GM23338 (cell line): ENCODE measurements around the gene NTM. TPM values are rescaled to one million over a fixed set of nuclear protein-coding genes. Genes with fewer than 3 reads are reported as not detected.

Experiments used
- ATAC-seq: fragments of 200-7000 bp; cut with Tn5 transposase; 3 replicates; pipeline ENCODE4 v1.9.1; 2020
- DNase-seq: peaks from one replicate; pipeline ENCODE4 v3.0.0-alpha.2; 2015; ENCODE audit warnings: low spot score
- H2AFZ ChIP-seq: fragments of 200-600 bp; sonication (generic); 2 replicates; pipeline ENCODE4 v1.8.0; 2016; ENCODE audit warnings: antibody characterized with exemption, mild to moderate bottlenecking, moderate library complexity
- H3F3A ChIP-seq: fragments of 200-600 bp; sonication (generic); replicated peaks from 2 replicates; pipeline ENCODE4 v1.8.0; 2017; ENCODE audit warnings: antibody characterized with exemption, mixed run types, low read depth
- H3K27ac ChIP-seq: fragments of 200-600 bp; sonication (generic); 2 replicates; pipeline ENCODE4 v1.6.1; 2016; ENCODE audit warnings: low read depth
- H3K27me3 ChIP-seq: fragments of 200-600 bp; sonication (generic); 2 replicates; pipeline ENCODE4 v1.8.0; 2016; ENCODE audit warnings: mild to moderate bottlenecking, mixed run types, moderate library complexity; ENCODE audit not compliant: insufficient read depth
- H3K36me3 ChIP-seq: fragments of 200-600 bp; sonication (generic); 2 replicates; pipeline ENCODE4 v1.8.0; 2016; ENCODE audit warnings: mild to moderate bottlenecking; ENCODE audit not compliant: insufficient read depth
- H3K4me1 ChIP-seq: fragments of 200-600 bp; sonication (generic); 2 replicates; pipeline ENCODE4 v1.8.0; 2016; ENCODE audit warnings: mild to moderate bottlenecking, moderate library complexity; ENCODE audit not compliant: insufficient read depth
- H3K4me2 ChIP-seq: fragments of 200-600 bp; sonication (generic); 2 replicates; pipeline ENCODE4 v1.7.1; 2017; ENCODE audit warnings: mixed run types
- H3K4me3 ChIP-seq: fragments of 200-600 bp; sonication (generic); 2 replicates; pipeline ENCODE4 v1.6.1; 2016; ENCODE audit warnings: mixed run types
- H3K79me2 ChIP-seq: fragments of 200-600 bp; sonication (generic); replicated peaks from 2 replicates; pipeline ENCODE4 v1.8.0; 2017; ENCODE audit warnings: mild to moderate bottlenecking; ENCODE audit not compliant: insufficient read depth
- H3K9me2 ChIP-seq: fragments of 200-600 bp; sonication (generic); 2 replicates; pipeline ENCODE4 v1.8.0; 2017; ENCODE audit not compliant: insufficient read depth
- H4K20me1 ChIP-seq: fragments of 200-600 bp; sonication (generic); replicated peaks from 2 replicates; pipeline ENCODE4 v1.8.0; 2017; ENCODE audit warnings: mild to moderate bottlenecking; ENCODE audit not compliant: insufficient read depth
- H3K27ac Mint-ChIP-seq: 2 replicates; pipeline ENCODE4 v1.8.0; 2020; ENCODE audit warnings: inconsistent platforms, mild to moderate bottlenecking, moderate library complexity, mixed read lengths
- H3K27me3 Mint-ChIP-seq: 3 replicates; pipeline ENCODE4 v1.8.0; 2022; ENCODE audit warnings: low read depth, mild to moderate bottlenecking, moderate library complexity, mixed read lengths, inconsistent platforms; ENCODE audit not compliant: insufficient read depth, poor library complexity
- H3K36me3 Mint-ChIP-seq: 3 replicates; pipeline ENCODE4 v1.8.0; 2021; ENCODE audit warnings: low read depth, mild to moderate bottlenecking, inconsistent platforms, moderate library complexity, mixed read lengths
- H3K4me1 Mint-ChIP-seq: 3 replicates; pipeline ENCODE4 v1.8.0; 2020; ENCODE audit warnings: mild to moderate bottlenecking, inconsistent platforms, mixed read lengths
- H3K4me3 Mint-ChIP-seq: 3 replicates; pipeline ENCODE4 v1.8.0; 2021; ENCODE audit warnings: moderate library complexity, mild to moderate bottlenecking, inconsistent platforms, mixed read lengths
- H3K9me3 Mint-ChIP-seq: 3 replicates; pipeline ENCODE4 v1.8.0; 2020; ENCODE audit warnings: moderate library complexity, mild to moderate bottlenecking, inconsistent platforms, mixed read lengths
- CREB1 ChIP-seq: fragments of 250-450 bp; sonication (Bioruptor Pico); IDR thresholded peaks from 2 replicates; pipeline ENCODE4 v1.5.0; 2020; ENCODE audit warnings: low read depth, mild to moderate bottlenecking, moderate library complexity
- ETS1 ChIP-seq: IDR thresholded peaks from 2 replicates; pipeline ENCODE4 v1.6.1; 2016; ENCODE audit warnings: antibody characterized with exemption
- EZH2 ChIP-seq: fragments of 200-600 bp; sonication (generic); IDR thresholded peaks from one replicate; pipeline ENCODE4 v1.8.0; 2017; ENCODE audit warnings: antibody characterized with exemption, mild to moderate bottlenecking, low read depth; ENCODE audit not compliant: unreplicated experiment
- EZH2phosphoT487 ChIP-seq: fragments of 200-600 bp; sonication (generic); IDR thresholded peaks from one replicate; pipeline ENCODE4 v1.8.1; 2018; ENCODE audit warnings: antibody characterized with exemption; ENCODE audit not compliant: unreplicated experiment
- JUNB ChIP-seq: IDR thresholded peaks from one replicate; pipeline ENCODE4 v1.6.1; 2016; ENCODE audit warnings: antibody characterized with exemption; ENCODE audit not compliant: unreplicated experiment
- NANOG ChIP-seq: IDR thresholded peaks from 2 replicates; pipeline ENCODE4 v1.6.1; 2016; ENCODE audit warnings: antibody characterized with exemption, borderline replicate concordance
- POLR2AphosphoS5 ChIP-seq: IDR thresholded peaks from 2 replicates; pipeline ENCODE4 v1.6.1; 2016; ENCODE audit warnings: antibody characterized with exemption, low read depth
- REST ChIP-seq: IDR thresholded peaks from one replicate; pipeline ENCODE4 v1.6.1; 2018; ENCODE audit warnings: antibody characterized with exemption; ENCODE audit not compliant: unreplicated experiment
- ZNF114 ChIP-seq: fragments of 250-450 bp; sonication (Bioruptor Pico); IDR thresholded peaks from 2 replicates; pipeline ENCODE4 v1.5.0; 2020; ENCODE audit warnings: mild to moderate bottlenecking, moderate library complexity
- ZNF331 ChIP-seq: fragments of 250-450 bp; sonication (Bioruptor Pico); IDR thresholded peaks from 2 replicates; pipeline ENCODE4 v1.5.0; 2020; ENCODE audit warnings: low read depth, mild to moderate bottlenecking, moderate library complexity
- polyA plus RNA-seq: library from polyadenylated mRNA; unstranded; fragments of >200 nt; fragmentation: Nextera tagmentation; extraction: Ambion mirVana; gene quantifications from 2 replicates; pipeline ENCODE4 v1.2.1, GENCODE V29; 2016
- total RNA-seq: library from RNA; depleted of rRNA; stranded (reverse); fragments of >200 nt; shearing (Covaris generic); gene quantifications from 2 replicates; pipeline ENCODE4 v1.2.3, GENCODE V29; 2014
- TF ChIP-seq, protein P1 (sequence below), 2 experiments: fragments of 200-600 bp in 1 of 2; sonication (generic) in 1 of 2; conservative IDR thresholded peaks; 2 replicates each; pipeline versions ENCODE4 v1.5.1 to v1.6.1; 2016 to 2017; ENCODE audit warnings: antibody characterized with exemption in 2 of 2, low read depth in 2 of 2, mild to moderate bottlenecking in 2 of 2, moderate library complexity in 1 of 2

NTM gene
- total and polyA plus RNA-seq, 2 experiments from 2014 or later: 10.6 to 14.6 TPM

DNA sequence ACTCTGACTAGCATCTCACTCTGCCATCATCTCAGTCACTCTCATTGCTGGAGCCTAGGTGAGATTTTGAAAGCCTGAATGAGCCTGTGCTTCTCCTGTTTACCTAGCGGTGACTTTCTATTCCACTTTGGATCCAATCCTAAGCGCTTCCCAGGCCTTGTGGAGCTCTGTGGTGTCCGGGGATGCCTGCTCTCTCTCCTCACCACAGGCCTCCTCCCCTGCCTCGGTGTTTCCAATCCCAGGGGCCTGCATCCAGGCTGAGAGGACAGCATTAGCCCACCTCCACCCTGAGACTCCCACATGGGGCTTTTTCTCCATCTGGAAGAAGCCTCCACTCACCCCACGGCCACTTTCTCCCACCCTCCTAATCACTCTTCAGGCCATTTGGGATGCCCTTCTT lies 380.3 kb downstream of the NTM start (continued):
- TF ChIP-seq REST (no peak), ETS1 (no peak), ZNF114 (no peak), NANOG (no peak), CREB1 (no peak), POLR2AphosphoS5 (no peak), EZH2phosphoT487 (no peak), ZNF331 (no peak), EZH2 (no peak), JUNB (no peak)
- TF ChIP-seq, protein P1, sequence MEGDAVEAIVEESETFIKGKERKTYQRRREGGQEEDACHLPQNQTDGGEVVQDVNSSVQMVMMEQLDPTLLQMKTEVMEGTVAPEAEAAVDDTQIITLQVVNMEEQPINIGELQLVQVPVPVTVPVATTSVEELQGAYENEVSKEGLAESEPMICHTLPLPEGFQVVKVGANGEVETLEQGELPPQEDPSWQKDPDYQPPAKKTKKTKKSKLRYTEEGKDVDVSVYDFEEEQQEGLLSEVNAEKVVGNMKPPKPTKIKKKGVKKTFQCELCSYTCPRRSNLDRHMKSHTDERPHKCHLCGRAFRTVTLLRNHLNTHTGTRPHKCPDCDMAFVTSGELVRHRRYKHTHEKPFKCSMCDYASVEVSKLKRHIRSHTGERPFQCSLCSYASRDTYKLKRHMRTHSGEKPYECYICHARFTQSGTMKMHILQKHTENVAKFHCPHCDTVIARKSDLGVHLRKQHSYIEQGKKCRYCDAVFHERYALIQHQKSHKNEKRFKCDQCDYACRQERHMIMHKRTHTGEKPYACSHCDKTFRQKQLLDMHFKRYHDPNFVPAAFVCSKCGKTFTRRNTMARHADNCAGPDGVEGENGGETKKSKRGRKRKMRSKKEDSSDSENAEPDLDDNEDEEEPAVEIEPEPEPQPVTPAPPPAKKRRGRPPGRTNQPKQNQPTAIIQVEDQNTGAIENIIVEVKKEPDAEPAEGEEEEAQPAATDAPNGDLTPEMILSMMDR (conservative IDR thresholded peaks at IDR 0.05; ENCODE audit: low read depth in 2 of 2): no peak

DNA sequence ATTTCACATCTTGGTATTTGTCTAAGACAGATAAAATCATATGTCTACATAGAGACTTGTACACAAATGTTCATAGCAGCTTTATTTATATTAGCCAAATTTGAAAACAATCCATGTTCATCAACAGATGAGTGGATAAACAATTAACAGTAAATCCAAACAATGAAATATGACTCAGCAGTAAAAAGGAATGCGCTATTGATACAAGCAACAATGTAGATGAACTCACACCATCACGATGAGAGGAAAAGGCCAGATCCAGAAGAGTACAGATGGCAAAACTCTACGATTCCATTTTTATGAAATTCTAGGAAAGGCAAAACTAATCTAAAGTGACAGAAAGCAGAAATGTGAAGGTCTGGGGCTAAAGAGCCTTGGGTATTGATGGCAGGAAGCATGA lies 384.3 kb downstream of the NTM start:
- Mint-ChIP-seq H3K27me3 (peaks cover 3% of the 10 kb centered on the region), H3K27ac (no peak overlapping the region), H3K4me1 (no peaks in the 10 kb centered on the region), H3K4me3 (no peak overlapping the region), H3K36me3 (no peaks in the 10 kb centered on the region), H3K9me3 (peaks cover 7% of the 10 kb centered on the region; the same call in 2 of the 3 replicates)
- H3K4me3 ChIP-seq: no peak overlapping the region
- H3K9me2 ChIP-seq: no peaks in the 10 kb centered on the region
- no peaks in the 10 kb centered on the region for H3K4me1 ChIP-seq
- no peaks in the 10 kb centered on the region for H3K79me2 ChIP-seq
- H3K4me2 ChIP-seq: no peak overlapping the region
- H4K20me1 ChIP-seq: no peaks in the 10 kb centered on the region
- ATAC-seq: no peak
- no peak overlapping the region for H2AFZ ChIP-seq
- H3K36me3 ChIP-seq: 0 out of 2 replicates have a peak, but pooled peaks cover 3% of the 10 kb centered on the region
- H3F3A ChIP-seq: no peaks in the 10 kb centered on the region
- no peak overlapping the region for H3K27ac ChIP-seq
- no peak for TF ChIP-seq CREB1
- no peaks in the 10 kb centered on the region for H3K27me3 ChIP-seq
- no peak for DNase-seq
